Kidney epithelial cell (primary cell): ENCODE results near the gene CAMK2A. TPM values are rescaled to one million over a fixed set of nuclear protein-coding genes. Genes with fewer than 3 reads are reported as not detected.

Experiments used
- DNase-seq: peaks from one replicate; pipeline ENCODE4 v3.0.0-alpha.2; 2010; ENCODE audit warnings: low read depth
- H3K27me3 ChIP-seq: 2 replicates; pipeline ENCODE4 v1.6.0; 2011; ENCODE audit warnings: low read length; ENCODE audit not compliant: control insufficient read depth, insufficient read depth
- H3K36me3 ChIP-seq: 2 replicates; pipeline ENCODE4 v1.5.1; 2011; ENCODE audit warnings: low read length; ENCODE audit not compliant: control insufficient read depth, insufficient read depth
- H3K4me3 ChIP-seq: 2 replicates; pipeline ENCODE4 v1.5.1; 2011; ENCODE audit warnings: low read depth, mild to moderate bottlenecking, control low read depth, low read length
- CTCF ChIP-seq: IDR thresholded peaks from 2 replicates; pipeline ENCODE4 v1.5.1; 2011; ENCODE audit warnings: mild to moderate bottlenecking, moderate library complexity, low read length, control low read depth, inconsistent platforms; ENCODE audit not compliant: insufficient read depth, poor library complexity, severe bottlenecking
- total RNA-seq: library from RNA; depleted of rRNA; stranded (reverse); fragments of >200 nt; gene quantifications from 2 replicates; pipeline ENCODE4 v1.2.3, GENCODE V29; 2015

Gene CAMK2A
- total RNA-seq, 1 donor from 2014 or later: not detected

GRCh38 chr5:150270541-150271295 lies 18.9 kb downstream of the CAMK2A start:
- no peak for TF ChIP-seq CTCF
- Histone ChIP-seq H3K4me3 (no peak overlapping the region), H3K27me3 (no peaks in the 10 kb centered on the region), H3K36me3 (no peaks in the 10 kb centered on the region)
- no peak for DNase-seq

- no peak for TF ChIP-seq CTCF
- Histone ChIP-seq H3K36me3 (no peaks in the 10 kb centered on the region), H3K4me3 (no peak overlapping the region), H3K27me3 (no peaks in the 10 kb centered on the region)
- DNase-seq: no peak
Measured at GRCh38 chr5:150266871-150267291, 22.7 kb downstream of the CAMK2A start.

GRCh38 chr5:150265870-150266383 lies 23.6 kb downstream of the CAMK2A start:
- no peaks in the 10 kb centered on the region for H3K36me3 ChIP-seq
- H3K4me3 ChIP-seq: no peak overlapping the region
- no peak for DNase-seq
- no peaks in the 10 kb centered on the region for H3K27me3 ChIP-seq
- TF ChIP-seq CTCF: no peak

GRCh38 chr5:150264667-150265603 lies 24.6 kb downstream of the CAMK2A start:
- H3K4me3 ChIP-seq: no peak overlapping the region
- H3K27me3 ChIP-seq: no peaks in the 10 kb centered on the region
- no peak for TF ChIP-seq CTCF
- DNase-seq: no peak
- H3K36me3 ChIP-seq: no peaks in the 10 kb centered on the region

- H3K27me3 ChIP-seq: no peaks in the 10 kb centered on the region
- H3K4me3 ChIP-seq: no peak overlapping the region
- no peak for TF ChIP-seq CTCF
- peak; percentile 73 for DNase-seq
- H3K36me3 ChIP-seq: no peaks in the 10 kb centered on the region
Measured at GRCh38 chr5:150263801-150264621, 25.6 kb downstream of the CAMK2A start.
